Fibroblast of pulmonary artery (primary cell): Measurements from ENCODE around the gene LMLN.

Experiments
- DNase-seq: peaks from one replicate; pipeline ENCODE4 v3.0.0-alpha.2; 2010; ENCODE audit warnings: low read depth
- H3K4me3 ChIP-seq: replicated peaks from 2 replicates; pipeline ENCODE4 v1.5.1; 2011; ENCODE audit warnings: low read depth, mild to moderate bottlenecking, control low read depth, low read length, moderate library complexity
- CTCF ChIP-seq: IDR thresholded peaks from 2 replicates; pipeline ENCODE4 v1.5.1; 2011; ENCODE audit warnings: mild to moderate bottlenecking, control low read depth, low read length, inconsistent platforms; ENCODE audit errors: missing control alignments

LMLN gene

GRCh38 chr3:197997936-197998335, 37.9 kb downstream of the LMLN start:
- DNase-seq: no peak
- no peak overlapping the region for H3K4me3 ChIP-seq
- no peak for TF ChIP-seq CTCF

GRCh38 chr3:198017090-198017489, 57.1 kb downstream of the LMLN start:
- TF ChIP-seq CTCF: no peak
- DNase-seq: no peak
- H3K4me3 ChIP-seq: no peak overlapping the region

GRCh38 chr3:198018416-198018815, 58.4 kb downstream of the LMLN start:
- TF ChIP-seq CTCF: no peak
- H3K4me3 ChIP-seq: no peak overlapping the region
- DNase-seq: no peak

GRCh38 chr3:198019115-198019514, 59.1 kb downstream of the LMLN start:
- H3K4me3 ChIP-seq: no peak overlapping the region
- DNase-seq: no peak
- TF ChIP-seq CTCF: no peak

GRCh38 chr3:198021320-198021719, 61.3 kb downstream of the LMLN start:
- no peak for TF ChIP-seq CTCF
- no peak overlapping the region for H3K4me3 ChIP-seq
- DNase-seq: no peak

GRCh38 chr3:198022604-198023003, 62.6 kb downstream of the LMLN start:
- TF ChIP-seq CTCF: no peak
- no peak overlapping the region for H3K4me3 ChIP-seq
- no peak for DNase-seq

- no peak for DNase-seq
- no peak overlapping the region for H3K4me3 ChIP-seq
- TF ChIP-seq CTCF: no peak
Observed at GRCh38 chr3:198025644-198026043, 65.6 kb downstream of the LMLN start.
